SK-N-SH (cell line): ENCODE data around the gene VPS33A. TPM values are rescaled to one million over a fixed set of nuclear protein-coding genes. Genes with fewer than 3 reads are reported as not detected.

Experiments used
- CTCF ChIA-PET: fragments of 300-600, 350-600 bp; formaldehyde crosslinking; extraction: SDS; loops from one replicate; lab custom pipeline; 2021; lab: Yijun Ruan, JAX
- POLR2A ChIA-PET: fragments of 350-600 bp; sonication (Branson Sonifier 250); formaldehyde crosslinking; extraction: SDS; loops from one replicate; lab custom pipeline; 2020; ENCODE audit warnings: antibody characterized with exemption, inconsistent platforms; lab: Yijun Ruan, JAX
- DNase-seq: peaks from one replicate; pipeline ENCODE4 v3.0.0; 2012
- H2AFZ ChIP-seq: fragments of 200-600 bp; sonication (generic); 2 replicates; pipeline ENCODE4 v1.8.1; 2016; ENCODE audit warnings: antibody characterized with exemption, mild to moderate bottlenecking, low read depth
- H3F3A ChIP-seq: fragments of 200-600 bp; sonication (generic); replicated peaks from 2 replicates; pipeline ENCODE3; 2016; ENCODE audit warnings: antibody characterized with exemption, mild to moderate bottlenecking; ENCODE audit not compliant: insufficient read depth
- H3K27ac ChIP-seq, 2 experiments: fragments of 200-500 bp in 1 of 2; fragments of 200-600 bp in 1 of 2; sonication (Bioruptor generic) in 1 of 2; sonication (generic), shearing (Covaris generic) in 1 of 2; 2 replicates each; pipeline versions ENCODE4 v1.5.1 to v1.6.1; 2014 to 2016; ENCODE audit warnings: low read depth in 2 of 2, inconsistent platforms in 1 of 2, low read length in 1 of 2, mild to moderate bottlenecking in 1 of 2, mixed read lengths in 1 of 2
- H3K27me3 ChIP-seq: fragments of 200-600 bp; sonication (generic), shearing (Covaris generic); 2 replicates; pipeline ENCODE4 v1.6.1; 2016; ENCODE audit warnings: mixed run types; ENCODE audit not compliant: insufficient read depth
- H3K36me3 ChIP-seq, 2 experiments: fragments of 200-500 bp in 1 of 2; fragments of 200-600 bp in 1 of 2; sonication (Bioruptor generic) in 1 of 2; sonication (generic) in 1 of 2; replicated peaks in 1 of 2; 2 replicates each; pipeline versions ENCODE3 to v1.5.1; 2014 to 2016; ENCODE audit warnings: low read length in 1 of 2, mild to moderate bottlenecking in 1 of 2; ENCODE audit not compliant: insufficient read depth in 2 of 2, control insufficient read depth in 1 of 2
- H3K4me1 ChIP-seq, 2 experiments: fragments of 200-500 bp in 1 of 2; fragments of 200-600 bp in 1 of 2; sonication (Bioruptor generic) in 1 of 2; sonication (generic), shearing (Covaris generic) in 1 of 2; 2 replicates each; pipeline versions ENCODE4 v1.5.1 to v1.6.1; 2014 to 2016; ENCODE audit warnings: low read depth in 1 of 2, low read length in 1 of 2, mixed run types in 1 of 2; ENCODE audit not compliant: insufficient read depth in 2 of 2, control insufficient read depth in 1 of 2
- H3K4me2 ChIP-seq: fragments of 200-600 bp; sonication (generic), shearing (Covaris generic); 2 replicates; pipeline ENCODE4 v1.6.1; 2017; ENCODE audit warnings: mixed run types
- H3K4me3 ChIP-seq, 2 experiments: fragments of 200-500 bp in 1 of 2; fragments of 200-600 bp in 1 of 2; sonication (Bioruptor generic) in 1 of 2; sonication (generic), shearing (Covaris generic) in 1 of 2; 2 replicates each; pipeline versions ENCODE4 v1.5.1 to v1.8.1; 2014 to 2016; ENCODE audit warnings: low read depth in 2 of 2, inconsistent platforms in 1 of 2, low read length in 1 of 2, mild to moderate bottlenecking in 1 of 2, mixed read lengths in 1 of 2, moderate library complexity in 1 of 2
- H3K79me2 ChIP-seq: fragments of 200-600 bp; sonication (generic); 2 replicates; pipeline ENCODE4 v1.8.1; 2017; ENCODE audit warnings: mild to moderate bottlenecking; ENCODE audit not compliant: insufficient read depth
- H3K9ac ChIP-seq: fragments of 200-600 bp; sonication (generic); 2 replicates; pipeline ENCODE4 v1.6.1; 2017; ENCODE audit warnings: mixed run types
- H3K9me2 ChIP-seq: fragments of 200-600 bp; sonication (generic); 2 replicates; pipeline ENCODE4 v1.6.1; 2017; ENCODE audit warnings: mixed run types
- H3K9me3 ChIP-seq: fragments of 200-600 bp; sonication (generic); 2 replicates; pipeline ENCODE4 v1.6.1; 2017; ENCODE audit warnings: mixed run types, mild to moderate bottlenecking, moderate library complexity
- H4K20me1 ChIP-seq: fragments of 200-600 bp; sonication (generic); 2 replicates; pipeline ENCODE4 v1.6.1; 2017; ENCODE audit warnings: mild to moderate bottlenecking, mixed run types; ENCODE audit not compliant: insufficient read depth
- ELF1 ChIP-seq: IDR thresholded peaks from 2 replicates; pipeline ENCODE4 v1.4.0; 2012
- EP300 ChIP-seq, 2 experiments: IDR thresholded peaks; 2 replicates each; pipeline versions ENCODE4 v1.4.0 to v1.6.1; 2012; ENCODE audit warnings: borderline replicate concordance in 1 of 2, low read depth in 1 of 2, low read length in 1 of 2
- FOSL2 ChIP-seq: IDR thresholded peaks from 2 replicates; pipeline ENCODE4 v1.4.0; 2012; ENCODE audit warnings: low read depth, mild to moderate bottlenecking, moderate library complexity, borderline replicate concordance
- FOXJ3 ChIP-seq: sonication (generic); formaldehyde crosslinking; IDR thresholded peaks from 2 replicates; pipeline ENCODE4 v1.5.1; 2020; ENCODE audit warnings: mild to moderate bottlenecking, missing genetic modification reagents
- GATA2 ChIP-seq: sonication (generic); formaldehyde crosslinking; IDR thresholded peaks from 2 replicates; pipeline ENCODE4 v1.5.0; 2020; ENCODE audit warnings: mild to moderate bottlenecking, missing genetic modification reagents
- JUND ChIP-seq: IDR thresholded peaks from 2 replicates; pipeline ENCODE4 v1.4.0; 2012
- MEF2A ChIP-seq: IDR thresholded peaks from 2 replicates; pipeline ENCODE4 v1.4.0; 2012; ENCODE audit warnings: low read depth, borderline replicate concordance
- MXI1 ChIP-seq: IDR thresholded peaks from 2 replicates; pipeline ENCODE4 v1.6.1; 2012; ENCODE audit warnings: mild to moderate bottlenecking, low read depth, low read length, improper control_type of control experiment
- NFIC ChIP-seq: IDR thresholded peaks from 2 replicates; pipeline ENCODE4 v1.4.0; 2012; ENCODE audit warnings: borderline replicate concordance
- NRF1 ChIP-seq: IDR thresholded peaks from 2 replicates; pipeline ENCODE4 v1.6.1; 2012; ENCODE audit warnings: low read depth, mild to moderate bottlenecking, low read length
- POLR2AphosphoS5 ChIP-seq: IDR thresholded peaks from 2 replicates; pipeline ENCODE4 v1.6.1; 2012; ENCODE audit warnings: low read depth, low read length
- RAD21 ChIP-seq: IDR thresholded peaks from 2 replicates; pipeline ENCODE4 v1.6.1; 2012; ENCODE audit warnings: mild to moderate bottlenecking, low read length
- RFX5 ChIP-seq: IDR thresholded peaks from 2 replicates; pipeline ENCODE4 v1.6.1; 2012; ENCODE audit warnings: mild to moderate bottlenecking, improper control_type of control experiment, low read length
- SIN3A ChIP-seq: IDR thresholded peaks from 2 replicates; pipeline ENCODE4 v1.6.1; 2012; ENCODE audit warnings: low read depth, mild to moderate bottlenecking, low read length, moderate library complexity, borderline replicate concordance
- SMC3 ChIP-seq: IDR thresholded peaks from 2 replicates; pipeline ENCODE4 v1.6.1; 2012; ENCODE audit warnings: low read depth, low read length, improper control_type of control experiment
- TAF1 ChIP-seq: IDR thresholded peaks from 2 replicates; pipeline ENCODE4 v1.6.1; 2012; ENCODE audit warnings: low read depth, mild to moderate bottlenecking, low read length, moderate library complexity, borderline replicate concordance
- TCF12 ChIP-seq: IDR thresholded peaks from 2 replicates; pipeline ENCODE4 v1.4.0; 2012
- WGBS: methylation state at CpG from one replicate; pipeline ENCODE4 v1.1.6; 2017; ENCODE audit warnings: low lambda C conversion rate; 5-methylcytosine and 5-hydroxymethylcytosine counted together
- polyA plus RNA-seq, 3 experiments: library from polyadenylated mRNA; depleted of rRNA; stranded (reverse); fragments of >200 nt; gene quantifications; 2 replicates each; pipeline ENCODE4 v1.2.3, GENCODE V29; 2012
- TF ChIP-seq, protein P1 (sequence below): IDR thresholded peaks from 2 replicates; pipeline ENCODE4 v1.4.0; 2012; ENCODE audit warnings: low read depth
- TF ChIP-seq, protein P2 (sequence below): IDR thresholded peaks from 2 replicates; pipeline ENCODE4; 2012
- TF ChIP-seq, protein P3 (sequence below): IDR thresholded peaks from 2 replicates; pipeline ENCODE4 v1.4.0; 2012; ENCODE audit warnings: low read depth, borderline replicate concordance
- TF ChIP-seq, protein P4 (sequence below): IDR thresholded peaks from 2 replicates; pipeline ENCODE4 v1.6.1; 2012; ENCODE audit warnings: mild to moderate bottlenecking, low read depth, low read length, moderate library complexity

The VPS33A gene
- polyA plus RNA-seq, 1 of the 3 experiments (the other 2 are of a cell fraction), result 17.0 TPM

DNA sequence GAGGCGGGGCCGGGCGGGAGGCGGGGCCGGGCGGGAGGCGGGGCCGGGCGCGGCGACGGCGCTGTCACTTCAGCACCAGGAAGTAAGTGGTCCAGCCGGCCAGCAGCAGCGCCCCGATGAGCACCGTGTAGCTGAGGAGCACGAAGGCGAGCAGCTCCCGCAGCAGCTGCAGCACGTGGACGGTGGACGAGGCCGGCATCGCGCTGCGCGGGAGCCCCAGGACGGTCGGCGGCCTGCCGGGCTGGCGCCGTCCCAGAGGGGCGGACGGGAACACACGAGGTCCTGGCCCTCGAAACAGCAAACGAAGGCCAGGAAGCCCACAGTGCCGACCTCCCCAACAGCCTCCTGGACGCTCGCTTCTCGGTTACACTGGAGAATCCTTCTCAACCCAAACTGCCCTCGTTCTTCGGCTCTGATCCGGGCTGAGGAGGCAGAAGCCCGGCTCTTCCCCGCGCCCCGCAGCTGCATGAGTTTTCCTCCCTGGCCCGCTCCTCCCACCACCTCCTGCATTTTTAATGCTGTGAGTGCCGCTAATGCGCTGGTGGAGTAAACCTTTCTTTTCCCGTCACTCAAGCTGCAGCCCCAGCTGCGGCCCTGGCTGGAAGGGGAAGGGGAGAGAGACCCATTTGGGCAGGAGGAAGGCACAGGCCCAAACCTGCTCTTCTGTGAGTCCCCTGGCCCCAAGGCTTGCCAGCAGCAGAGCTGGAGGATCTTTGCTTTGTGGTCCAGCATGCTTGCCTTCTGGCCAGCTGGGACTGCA lies 39.7 kb downstream of the VPS33A start:
- H3K79me2 ChIP-seq, result peaks cover 40% of the 10 kb centered on the region

More for the DNA sequence above, 39.7 kb downstream of the VPS33A start:
- Histone ChIP-seq H4K20me1 (peaks cover 29% of the 10 kb centered on the region), H3K27me3 (no peaks in the 10 kb centered on the region), H3K9me2 (no peaks in the 10 kb centered on the region), H3K9me3 (no peaks in the 10 kb centered on the region), H2AFZ (no peak overlapping the region), H3K9ac (no peak overlapping the region), H3K4me3 (peak overlapping the region in 1 of 2 experiments; percentile 56; a peak in 2 of 4 replicates), H3K4me1 (peaks cover 17 to 39% of the 10 kb centered on the region in 2 experiments), H3K27ac (peak overlapping the region in 1 of 2 experiments; percentile 100; a peak in 3 of 4 replicates), H3K36me3 (peaks cover 20 to 28% of the 10 kb centered on the region in 2 experiments), H3F3A (peaks cover 18% of the 10 kb centered on the region), H3K4me2 (peak overlapping the region; percentile 75)
- WGBS, result 31% methylated on average over 20 of the region's 55 CpGs
- ChIA-PET CTCF (interaction anchor here (1.1 to 4.1 kb wide), 7 partner anchors 10 to 129 kb away, joined by 3 to 22 read pairs (median 7); no protein-coding TSS in a partner anchor), POLR2A (interaction anchor here (0.6 to 2.0 kb wide), 15 partner anchors 11 to 540 kb away, joined by 3 to 12 read pairs (median 4); partner anchors contain the start of genes B3GNT4 and MLXIP)
- no peak for DNase-seq
- no peak for TF ChIP-seq GATA2 (CRISPR knock-in tag)
- TF ChIP-seq FOSL2, result no peak
- TF ChIP-seq NFIC, result no peak
- no peak for TF ChIP-seq RFX5
- TF ChIP-seq, protein P1, sequence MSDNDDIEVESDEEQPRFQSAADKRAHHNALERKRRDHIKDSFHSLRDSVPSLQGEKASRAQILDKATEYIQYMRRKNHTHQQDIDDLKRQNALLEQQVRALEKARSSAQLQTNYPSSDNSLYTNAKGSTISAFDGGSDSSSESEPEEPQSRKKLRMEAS, result peak; percentile 100
- peak; percentile 82 for TF ChIP-seq ELF1
- TF ChIP-seq TAF1, result no peak
- TF ChIP-seq RAD21, result no peak
- TF ChIP-seq POLR2AphosphoS5, result no peak
- TF ChIP-seq SMC3, result no peak
- TF ChIP-seq NRF1, result no peak
- TF ChIP-seq, protein P2, sequence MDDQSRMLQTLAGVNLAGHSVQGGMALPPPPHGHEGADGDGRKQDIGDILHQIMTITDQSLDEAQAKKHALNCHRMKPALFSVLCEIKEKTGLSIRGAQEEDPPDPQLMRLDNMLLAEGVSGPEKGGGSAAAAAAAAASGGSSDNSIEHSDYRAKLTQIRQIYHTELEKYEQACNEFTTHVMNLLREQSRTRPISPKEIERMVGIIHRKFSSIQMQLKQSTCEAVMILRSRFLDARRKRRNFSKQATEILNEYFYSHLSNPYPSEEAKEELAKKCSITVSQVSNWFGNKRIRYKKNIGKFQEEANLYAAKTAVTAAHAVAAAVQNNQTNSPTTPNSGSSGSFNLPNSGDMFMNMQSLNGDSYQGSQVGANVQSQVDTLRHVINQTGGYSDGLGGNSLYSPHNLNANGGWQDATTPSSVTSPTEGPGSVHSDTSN, result no peak
- TF ChIP-seq MXI1, result peak; percentile 96
- TF ChIP-seq MEF2A, result no peak
- TF ChIP-seq, protein P3, sequence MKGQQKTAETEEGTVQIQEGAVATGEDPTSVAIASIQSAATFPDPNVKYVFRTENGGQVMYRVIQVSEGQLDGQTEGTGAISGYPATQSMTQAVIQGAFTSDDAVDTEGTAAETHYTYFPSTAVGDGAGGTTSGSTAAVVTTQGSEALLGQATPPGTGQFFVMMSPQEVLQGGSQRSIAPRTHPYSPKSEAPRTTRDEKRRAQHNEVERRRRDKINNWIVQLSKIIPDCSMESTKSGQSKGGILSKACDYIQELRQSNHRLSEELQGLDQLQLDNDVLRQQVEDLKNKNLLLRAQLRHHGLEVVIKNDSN, result peak; percentile 44
- TF ChIP-seq TCF12, result no peak
- TF ChIP-seq, protein P4, sequence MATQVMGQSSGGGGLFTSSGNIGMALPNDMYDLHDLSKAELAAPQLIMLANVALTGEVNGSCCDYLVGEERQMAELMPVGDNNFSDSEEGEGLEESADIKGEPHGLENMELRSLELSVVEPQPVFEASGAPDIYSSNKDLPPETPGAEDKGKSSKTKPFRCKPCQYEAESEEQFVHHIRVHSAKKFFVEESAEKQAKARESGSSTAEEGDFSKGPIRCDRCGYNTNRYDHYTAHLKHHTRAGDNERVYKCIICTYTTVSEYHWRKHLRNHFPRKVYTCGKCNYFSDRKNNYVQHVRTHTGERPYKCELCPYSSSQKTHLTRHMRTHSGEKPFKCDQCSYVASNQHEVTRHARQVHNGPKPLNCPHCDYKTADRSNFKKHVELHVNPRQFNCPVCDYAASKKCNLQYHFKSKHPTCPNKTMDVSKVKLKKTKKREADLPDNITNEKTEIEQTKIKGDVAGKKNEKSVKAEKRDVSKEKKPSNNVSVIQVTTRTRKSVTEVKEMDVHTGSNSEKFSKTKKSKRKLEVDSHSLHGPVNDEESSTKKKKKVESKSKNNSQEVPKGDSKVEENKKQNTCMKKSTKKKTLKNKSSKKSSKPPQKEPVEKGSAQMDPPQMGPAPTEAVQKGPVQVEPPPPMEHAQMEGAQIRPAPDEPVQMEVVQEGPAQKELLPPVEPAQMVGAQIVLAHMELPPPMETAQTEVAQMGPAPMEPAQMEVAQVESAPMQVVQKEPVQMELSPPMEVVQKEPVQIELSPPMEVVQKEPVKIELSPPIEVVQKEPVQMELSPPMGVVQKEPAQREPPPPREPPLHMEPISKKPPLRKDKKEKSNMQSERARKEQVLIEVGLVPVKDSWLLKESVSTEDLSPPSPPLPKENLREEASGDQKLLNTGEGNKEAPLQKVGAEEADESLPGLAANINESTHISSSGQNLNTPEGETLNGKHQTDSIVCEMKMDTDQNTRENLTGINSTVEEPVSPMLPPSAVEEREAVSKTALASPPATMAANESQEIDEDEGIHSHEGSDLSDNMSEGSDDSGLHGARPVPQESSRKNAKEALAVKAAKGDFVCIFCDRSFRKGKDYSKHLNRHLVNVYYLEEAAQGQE, result peak; percentile 94
- TF ChIP-seq SIN3A, result peak; percentile 94; the same call in 1 of the 2 replicates
- no peak for TF ChIP-seq FOXJ3 (CRISPR knock-in tag)
- no peak for TF ChIP-seq EP300 (IDR thresholded peaks at IDR 0.05; ENCODE audit: borderline replicate concordance in 1 of 2, low read depth in 1 of 2, low read length in 1 of 2)
- no peak for TF ChIP-seq JUND
